K562 (cell line): ENCODE results near the gene UCP3. TPM values are rescaled to one million over a fixed set of nuclear protein-coding genes. Genes with fewer than 3 reads are reported as not detected.

Experiments used
- ATAC-seq: fragments of 200-7000 bp; cut with Tn5 transposase; 3 replicates; pipeline ENCODE4 v1.9.1; 2020; ENCODE audit warnings: moderate library complexity
- BruUV-seq: library from RNA; stranded (reverse); fragments of 400-500 nt; replicated peaks from 2 replicates; lab custom pipeline; 2021; lab: Mats Ljungman, UMichigan
- CTCF ChIA-PET: fragments of 300-600 bp; formaldehyde crosslinking; extraction: SDS; loops from one replicate; lab custom pipeline; 2021; ENCODE audit warnings: low intra/inter-chr PET ratio; lab: Yijun Ruan, JAX
- POLR2A ChIA-PET: fragments of 300-600, 350-650 bp; sonication (Branson Sonifier 250); formaldehyde crosslinking; extraction: SDS; loops from one replicate; lab custom pipeline; 2021; ENCODE audit warnings: antibody characterized with exemption, inconsistent platforms; lab: Yijun Ruan, JAX
- DNase-seq, 4 experiments: peaks; one replicate each; pipeline versions ENCODE4 v3.0.0 to v3.0.0-alpha.2; 2011 to 2018; ENCODE audit warnings: low spot score in 3 of 4, mixed read lengths in 3 of 4; ENCODE audit errors: extremely low read depth in 1 of 4
- FAIRE-seq: peaks from 2 replicates; lab custom pipeline; 2011; peaks lifted over from hg19 to GRCh38; lab: Jason Lieb, UNC
- H2AFZ ChIP-seq: 2 replicates; pipeline ENCODE4 v1.6.0; 2011; ENCODE audit warnings: low read depth, low read length, control low read depth, inconsistent platforms
- H3K27ac ChIP-seq: fragments of 200-600 bp; 3 replicates; pipeline ENCODE4 v1.8.0; 2011; ENCODE audit warnings: low read depth, mild to moderate bottlenecking, control low read depth, inconsistent platforms, low read length, moderate library complexity, mixed read lengths; ENCODE audit errors: extremely low read depth
- H3K27me3 ChIP-seq, 2 experiments: fragments of 300-600 bp in 1 of 2; 2 replicates in 1 of 2; 3 replicates in 1 of 2; pipeline versions ENCODE4 v1.6.0 to v1.8.0; 2011; ENCODE audit warnings: inconsistent platforms in 2 of 2, low read length in 2 of 2, mild to moderate bottlenecking in 1 of 2, mixed read lengths in 1 of 2, moderate library complexity in 1 of 2; ENCODE audit not compliant: control insufficient read depth in 2 of 2, insufficient read depth in 2 of 2
- H3K36me3 ChIP-seq: fragments of 300-600 bp; 3 replicates; pipeline ENCODE4 v1.8.0; 2011; ENCODE audit warnings: mild to moderate bottlenecking, low read length, inconsistent platforms; ENCODE audit not compliant: control insufficient read depth, insufficient read depth
- H3K4me1 ChIP-seq, 2 experiments: fragments of 200-600 bp in 1 of 2; replicated peaks in 1 of 2; 2 replicates in 1 of 2; 3 replicates in 1 of 2; pipeline versions ENCODE4 v1.5.1 to v1.8.0; 2011; ENCODE audit warnings: inconsistent platforms in 2 of 2, low read length in 2 of 2, mild to moderate bottlenecking in 1 of 2, mixed read lengths in 1 of 2, moderate library complexity in 1 of 2; ENCODE audit not compliant: control insufficient read depth in 2 of 2, insufficient read depth in 2 of 2
- H3K4me2 ChIP-seq: 2 replicates; pipeline ENCODE4 v1.6.1; 2011; ENCODE audit warnings: low read length, control low read depth, inconsistent platforms, mixed read lengths; ENCODE audit not compliant: insufficient read depth
- H3K4me3 ChIP-seq: fragments of 200-600 bp; sonication (generic), shearing (Covaris generic); 2 replicates; pipeline ENCODE4 v1.5.1; 2016; ENCODE audit warnings: control low read depth, inconsistent platforms
- H3K79me2 ChIP-seq: fragments of 200-600 bp; 3 replicates; pipeline ENCODE4 v1.8.0; 2011; ENCODE audit warnings: low read length, inconsistent platforms; ENCODE audit not compliant: control insufficient read depth, insufficient read depth
- H3K9ac ChIP-seq, 2 experiments: 2 replicates each; pipeline versions ENCODE4 v1.6.0 to v1.6.1; 2011; ENCODE audit warnings: low read depth in 2 of 2, low read length in 2 of 2, control low read depth in 1 of 2, inconsistent platforms in 1 of 2, mild to moderate bottlenecking in 1 of 2, mixed read lengths in 1 of 2; ENCODE audit not compliant: insufficient read depth in 1 of 2
- H3K9me1 ChIP-seq: one replicate; pipeline ENCODE4 v1.6.0; 2011; ENCODE audit warnings: inconsistent platforms, mild to moderate bottlenecking, low read length, moderate library complexity; ENCODE audit not compliant: control insufficient read depth, insufficient read depth
- H3K9me3 ChIP-seq: replicated peaks from 2 replicates; pipeline ENCODE4 v1.5.1; 2011; ENCODE audit warnings: low read depth, low read length, inconsistent platforms; ENCODE audit not compliant: control insufficient read depth, insufficient read depth
- H4K20me1 ChIP-seq: replicated peaks from 2 replicates; pipeline ENCODE4 v1.6.1; 2011; ENCODE audit warnings: low read length, inconsistent platforms, mixed read lengths; ENCODE audit not compliant: control insufficient read depth, insufficient read depth
- ARHGAP35 ChIP-seq: fragments of 450-650 bp; IDR thresholded peaks from 2 replicates; pipeline ENCODE4 v1.6.1; 2018; ENCODE audit not compliant: partially characterized antibody
- CBFA2T3 ChIP-seq: fragments of 450-650 bp; IDR thresholded peaks from 2 replicates; pipeline ENCODE4 v1.6.1; 2017
- GABPB1 ChIP-seq: sonication (generic); formaldehyde crosslinking; IDR thresholded peaks from 2 replicates; pipeline ENCODE4 v1.8.0; 2022; ENCODE audit warnings: mild to moderate bottlenecking, missing genetic modification reagents
- GABPB2 ChIP-seq: fragments of 250-450 bp; sonication (Bioruptor Pico); conservative IDR thresholded peaks from 2 replicates; pipeline ENCODE4 v1.5.1; 2021; ENCODE audit warnings: mild to moderate bottlenecking
- SNRNP70 ChIP-seq: fragments of 200-400 bp; formaldehyde crosslinking; optimal IDR thresholded peaks from 2 replicates; pipeline ENCODE3; 2017; ENCODE audit warnings: low read depth, low read length
- SRSF9 ChIP-seq: fragments of 200-400 bp; formaldehyde crosslinking; IDR thresholded peaks from 2 replicates; pipeline ENCODE4 v1.6.1; 2017; ENCODE audit warnings: low read depth, low read length, borderline replicate concordance
- TFAP4 ChIP-seq: sonication (generic); formaldehyde crosslinking; IDR thresholded peaks from 2 replicates; pipeline ENCODE4 v1.8.0; 2022; ENCODE audit warnings: missing genetic modification reagents, mild to moderate bottlenecking, moderate library complexity, borderline replicate concordance
- WGBS: fragments of 100-300 bp; shearing (Covaris generic); methylation state at CpG from one replicate; pipeline ENCODE4 v1.1.6; 2016; ENCODE audit warnings: low coverage, mixed read lengths; ENCODE audit not compliant: insufficient coverage; ENCODE audit errors: missing lambda C conversion rate; 5-methylcytosine and 5-hydroxymethylcytosine counted together
- in situ Hi-C: fragments of 300-500 bp; cut with MboI; formaldehyde crosslinking; loops from 4 replicates; pipeline ENCODE4 v1.15.0; 2018; ENCODE audit warnings: inconsistent platforms, mixed read lengths
- intact Hi-C: fragments of 100-400 bp; cut with micrococcal nuclease; formaldehyde crosslinking; loops from 2 replicates; pipeline ENCODE4 v1.14.2; 2022
- polyA plus RNA-seq, 8 experiments: library from polyadenylated mRNA; depleted of rRNA in 4 of 8; stranded (reverse) in 5 of 8; unstranded in 3 of 8; fragments of >200 nt; fragmentation: Nextera tagmentation in 2 of 8; fragmentation: Illumina TruSeq in 1 of 8; extraction: Ambion mirVana in 2 of 8; extraction: Trizol in 1 of 8; gene quantifications; 2 replicates each; pipeline versions ENCODE4 v1.2.1 to v1.2.3, GENCODE V29; 2011 to 2014; ENCODE audit warnings: inconsistent platforms in 1 of 8, missing spikeins in 1 of 8
- total RNA-seq, 7 experiments: library from RNA; depleted of rRNA in 6 of 7; stranded (reverse); fragments of >200 nt in 6 of 7; fragmentation: Illumina TruSeq in 2 of 7; extraction: Trizol in 2 of 7; gene quantifications; 2 replicates each; pipeline versions ENCODE4 v1.2.1 to v1.2.3, GENCODE V29; 2011 to 2021; ENCODE audit warnings: low replicate concordance in 1 of 7

The UCP3 gene
- total and polyA plus RNA-seq, 9 of the 15 experiments (the other 6 are each of a cell fraction or from before 2014, with no cell fraction given), result 0.05 to 0.65 (median 0.25) TPM; not detected in 2

DNA sequence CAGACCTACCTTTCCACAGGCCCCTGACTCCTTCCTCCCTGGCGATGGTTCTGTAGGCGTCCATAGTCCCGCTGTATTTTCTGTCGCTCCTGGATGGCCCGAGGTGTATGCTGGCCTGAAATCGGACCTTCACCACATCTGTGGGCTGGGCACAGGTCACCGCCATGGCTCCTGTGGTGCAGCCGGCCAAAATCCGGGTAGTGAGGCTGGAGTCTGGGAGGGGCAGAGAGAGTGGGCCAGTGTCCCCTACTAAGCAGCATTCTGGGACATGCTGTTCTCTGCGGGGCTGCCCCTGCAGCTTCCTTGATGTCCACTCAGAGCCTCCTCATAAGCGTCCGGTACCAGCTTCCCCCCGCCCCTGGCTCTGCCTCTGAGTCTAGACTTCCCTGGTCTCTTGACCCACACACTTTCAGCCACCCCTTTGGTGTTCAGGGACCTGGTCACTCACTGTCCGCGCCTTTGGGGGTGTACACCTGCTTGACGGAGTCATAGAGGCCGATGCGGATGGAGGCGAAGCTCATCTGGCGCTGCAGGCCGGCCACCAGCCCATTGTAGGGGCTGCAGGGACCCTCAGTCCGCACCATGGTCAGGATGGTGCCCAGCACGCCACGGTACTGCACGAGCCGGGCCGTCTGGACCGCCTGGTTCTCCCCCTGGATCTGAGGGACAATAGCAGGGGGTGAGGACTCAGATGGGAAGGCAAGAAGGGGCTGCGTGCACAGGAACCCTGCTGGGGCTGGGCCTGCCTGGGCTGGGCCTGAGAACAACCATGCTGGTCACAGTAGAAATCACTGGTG, 3.0 kb downstream of the UCP3 start:
- Histone ChIP-seq H3K4me3 (no peak overlapping the region), H3K27ac (no peak overlapping the region), H3K27me3 (no peaks in the 10 kb centered on the region), H3K9me1 (peaks cover 5% of the 10 kb centered on the region), H3K4me1 (peaks cover 39 to 54% of the 10 kb centered on the region in 2 experiments), H2AFZ (no peak overlapping the region), H4K20me1 (no peaks in the 10 kb centered on the region), H3K79me2 (no peaks in the 10 kb centered on the region), H3K9me3 (no peaks in the 10 kb centered on the region), H3K36me3 (no peaks in the 10 kb centered on the region), H3K9ac (peak overlapping the region in 1 of 2 experiments; percentile 67; a peak in 2 of 4 replicates), H3K4me2 (no peak overlapping the region)
- WGBS, result 88% methylated on average over 29 of the region's 29 CpGs
- FAIRE-seq (no peak), DNase-seq (no peak), ATAC-seq (no peak)
- ChIA-PET POLR2A (interaction anchor here (0.8 kb wide), 1 partner anchor 205 kb away, joined by 4 read pairs; no protein-coding TSS in a partner anchor), CTCF (no interaction called here)
- in situ Hi-C loops, result no loop called here
- intact Hi-C loops, result no loop called here
- TF ChIP-seq ARHGAP35, result no peak
- TF ChIP-seq CBFA2T3, result no peak
- no peak for TF ChIP-seq SRSF9
- TF ChIP-seq GABPB2, result no peak
- no peak for TF ChIP-seq SNRNP70
- no peak for TF ChIP-seq TFAP4
- no peak for TF ChIP-seq GABPB1 (CRISPR knock-in tag)
- BruUV-seq, result no TSS peak
